HCT116 (cell line): ENCODE data around the gene RAB3GAP2. TPM values are rescaled to one million over a fixed set of nuclear protein-coding genes. Genes with fewer than 3 reads are reported as not detected.

Source experiments
- ATAC-seq: fragments of 200-7000 bp; cut with Tn5 transposase; 2 replicates; pipeline ENCODE4 v1.9.1; 2020; ENCODE audit warnings: mild to moderate bottlenecking, moderate library complexity
- BruUV-seq: library from RNA; stranded (reverse); fragments of 400-500 nt; replicated peaks from 2 replicates; lab custom pipeline; 2021; lab: Mats Ljungman, UMichigan
- CTCF ChIA-PET: fragments of 300-600 bp; sonication (Branson Sonifier 250); formaldehyde crosslinking; loops from one replicate; lab custom pipeline; 2021; ENCODE audit warnings: antibody characterized with exemption; lab: Charles Lee
- POLR2A ChIA-PET: fragments of 300-600, 350-600 bp; sonication (Branson Sonifier 250); formaldehyde crosslinking; loops from one replicate; lab custom pipeline; 2021; ENCODE audit warnings: antibody characterized with exemption; lab: Charles Lee
- RAD21 ChIA-PET, 2 experiments: fragments of 300-600 bp; sonication (Branson Sonifier 250); formaldehyde crosslinking; loops; one replicate each; lab custom pipeline; 2023; ENCODE audit warnings: low total read pairs in 2 of 2; ENCODE audit not compliant: uncharacterized antibody in 2 of 2, unreplicated experiment in 2 of 2, low non-redundant PET in 1 of 2; lab: Charles Lee
- DNase-seq: peaks from one replicate; pipeline ENCODE4 v3.0.0-alpha.2; 2010; ENCODE audit warnings: low read depth, low spot score
- H2AFZ ChIP-seq: fragments of 200-600 bp; shearing (Covaris generic), sonication (generic); 2 replicates; pipeline ENCODE4 v1.6.1; 2017; ENCODE audit warnings: low read depth, mixed run types, mixed read lengths, antibody characterized with exemption, low read length; ENCODE audit not compliant: poor library complexity, severe bottlenecking
- H3K27ac ChIP-seq: 2 replicates; pipeline ENCODE4 v1.5.1; 2012; ENCODE audit warnings: low read depth, low read length
- H3K27me3 ChIP-seq: fragments of 200-600 bp; sonication (generic); 2 replicates; pipeline ENCODE4 v1.6.1; 2016; ENCODE audit warnings: mixed run types, low read length, mixed read lengths; ENCODE audit not compliant: insufficient read depth
- H3K36me3 ChIP-seq, 2 experiments: fragments of 200-500 bp in 1 of 2; fragments of 200-600 bp in 1 of 2; sonication (Bioruptor generic) in 1 of 2; sonication (generic) in 1 of 2; 2 replicates each; pipeline versions ENCODE4 v1.5.1 to v1.6.1; 2014 to 2016; ENCODE audit warnings: low read length in 2 of 2, inconsistent platforms in 1 of 2, mixed read lengths in 1 of 2, mixed run types in 1 of 2; ENCODE audit not compliant: insufficient read depth in 2 of 2, control insufficient read depth in 1 of 2
- H3K4me1 ChIP-seq, 2 experiments: fragments of 200-600 bp in 1 of 2; sonication (generic) in 1 of 2; 2 replicates each; pipeline versions ENCODE4 v1.5.1 to v1.6.1; 2012 to 2017; ENCODE audit warnings: low read length in 2 of 2, inconsistent platforms in 1 of 2, mild to moderate bottlenecking in 1 of 2, mixed read lengths in 1 of 2, mixed run types in 1 of 2, moderate library complexity in 1 of 2; ENCODE audit not compliant: insufficient read depth in 2 of 2, control insufficient read depth in 1 of 2
- H3K4me2 ChIP-seq: fragments of 200-600 bp; sonication (generic); 2 replicates; pipeline ENCODE4 v1.6.1; 2017; ENCODE audit warnings: mixed run types, low read length, mixed read lengths
- H3K4me3 ChIP-seq, 2 experiments: fragments of 200-600 bp in 1 of 2; sonication (generic) in 1 of 2; replicated peaks in 1 of 2; 2 replicates each; pipeline ENCODE4 v1.5.1; 2011 to 2016; ENCODE audit warnings: low read length in 2 of 2, control low read depth in 1 of 2, low read depth in 1 of 2, mild to moderate bottlenecking in 1 of 2, mixed read lengths in 1 of 2, mixed run types in 1 of 2
- H3K79me2 ChIP-seq: fragments of 200-600 bp; sonication (generic); 2 replicates; pipeline ENCODE4 v1.6.1; 2017; ENCODE audit warnings: mild to moderate bottlenecking, mixed run types, low read length, moderate library complexity, mixed read lengths; ENCODE audit not compliant: insufficient read depth
- H3K9ac ChIP-seq: fragments of 200-600 bp; sonication (generic); 2 replicates; pipeline ENCODE4 v1.6.1; 2016; ENCODE audit warnings: low read length, mixed read lengths
- H3K9me2 ChIP-seq: fragments of 200-600 bp; sonication (generic), shearing (Covaris generic); 2 replicates; pipeline ENCODE4 v1.6.1; 2017; ENCODE audit warnings: mixed run types, mild to moderate bottlenecking, moderate library complexity; ENCODE audit not compliant: insufficient read depth
- H3K9me3 ChIP-seq, 2 experiments: fragments of 200-500 bp in 1 of 2; fragments of 200-600 bp in 1 of 2; sonication (Bioruptor generic) in 1 of 2; sonication (generic) in 1 of 2; 2 replicates each; pipeline ENCODE4 v1.6.1; 2014 to 2017; ENCODE audit warnings: low read length in 2 of 2, mixed read lengths in 2 of 2, inconsistent platforms in 1 of 2, low read depth in 1 of 2, mild to moderate bottlenecking in 1 of 2, mixed run types in 1 of 2, moderate library complexity in 1 of 2; ENCODE audit not compliant: control insufficient read depth in 1 of 2, insufficient read depth in 1 of 2
- H4K20me1 ChIP-seq: fragments of 200-600 bp; sonication (generic), shearing (Covaris generic); 2 replicates; pipeline ENCODE4 v1.6.1; 2017; ENCODE audit warnings: mixed run types, mild to moderate bottlenecking, moderate library complexity; ENCODE audit not compliant: insufficient read depth
- CBX3 ChIP-seq: IDR thresholded peaks from 2 replicates; pipeline ENCODE4 v1.6.1; 2012; ENCODE audit warnings: low read depth
- EGR1 ChIP-seq: IDR thresholded peaks from 2 replicates; pipeline ENCODE4 v1.6.1; 2012; ENCODE audit warnings: low read depth
- EZH2 ChIP-seq: fragments of 200-600 bp; sonication (generic); IDR thresholded peaks from 2 replicates; pipeline ENCODE4 v1.6.1; 2017; ENCODE audit warnings: antibody characterized with exemption, mixed run types
- EZH2phosphoT487 ChIP-seq: fragments of 200-600 bp; IDR thresholded peaks from 2 replicates; pipeline ENCODE4 v1.6.1; 2018; ENCODE audit warnings: antibody characterized with exemption, borderline replicate concordance
- POLR2A ChIP-seq: IDR thresholded peaks from 2 replicates; pipeline ENCODE4 v1.7.0; 2011; ENCODE audit warnings: borderline replicate concordance; ENCODE audit not compliant: insufficient read depth, insufficient read length; ENCODE audit errors: extremely low read depth
- RAD21 ChIP-seq: IDR thresholded peaks from 2 replicates; pipeline ENCODE4 v1.6.1; 2012; ENCODE audit warnings: low read depth, mild to moderate bottlenecking
- SIN3A ChIP-seq: IDR thresholded peaks from 2 replicates; pipeline ENCODE4 v1.6.1; 2012; ENCODE audit warnings: low read depth
- SP1 ChIP-seq: IDR thresholded peaks from 2 replicates; pipeline ENCODE4 v1.6.1; 2012; ENCODE audit warnings: low read depth
- ZFX ChIP-seq: fragments of 450-650 bp; IDR thresholded peaks from 2 replicates; pipeline ENCODE4 v1.6.1; 2017
- intact Hi-C: fragments of 100-400 bp; cut with micrococcal nuclease; formaldehyde crosslinking; loops from 2 replicates; pipeline ENCODE4 v1.10.0; 2022
- total RNA-seq: library from RNA; stranded (reverse); gene quantifications from one replicate; pipeline ENCODE4 v1.2.1, GENCODE V29; 2021; ENCODE audit not compliant: unreplicated experiment
- TF ChIP-seq, protein P1 (sequence below): IDR thresholded peaks from 2 replicates; pipeline ENCODE4 v1.6.1; 2012; ENCODE audit warnings: low read depth
- TF ChIP-seq, protein P2 (sequence below): IDR thresholded peaks from 2 replicates; pipeline ENCODE4 v1.6.1; 2012
- TF ChIP-seq, protein P3 (sequence below): IDR thresholded peaks from 2 replicates; pipeline ENCODE4 v1.6.1; 2011; ENCODE audit warnings: mild to moderate bottlenecking, low read length, moderate library complexity; ENCODE audit not compliant: insufficient replicate concordance; ENCODE audit errors: extremely low read depth

Gene RAB3GAP2
- total RNA-seq, 1 experiment from 2014 or later: 32.5 TPM

DNA sequence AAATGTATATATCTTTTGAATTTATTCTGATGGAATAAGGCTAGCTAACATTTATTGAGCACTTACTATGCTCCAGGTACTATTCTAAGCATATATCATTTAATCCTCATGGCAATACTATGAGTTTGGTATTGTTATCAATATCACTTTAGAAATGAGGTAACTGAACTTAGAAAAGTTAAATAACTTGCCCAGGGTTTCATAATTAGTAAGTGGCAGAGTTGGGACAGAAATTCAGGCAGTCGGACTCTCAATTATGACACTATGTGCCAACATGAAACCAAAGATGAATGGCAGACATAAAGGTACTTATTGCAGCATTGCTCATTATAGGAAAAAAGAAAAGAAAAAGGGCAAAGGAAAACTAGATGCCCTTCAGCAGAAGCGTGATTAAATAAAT is 48.2 kb downstream of the RAB3GAP2 start:
- intact Hi-C loops: no loop called here
- H4K20me1 ChIP-seq: no peaks in the 10 kb centered on the region
- ChIA-PET POLR2A (no interaction called here), RAD21 (interaction anchor here in 1 of 2 experiments (0.7 kb wide), 1 partner anchor 36 kb away, joined by 4 read pairs; no protein-coding TSS in a partner anchor), CTCF (no interaction called here)
- H3K4me2 ChIP-seq: no peak overlapping the region
- H3K9me2 ChIP-seq: no peaks in the 10 kb centered on the region
- H3K4me3 ChIP-seq: no peak overlapping the region
- no peaks in the 10 kb centered on the region for H3K9me3 ChIP-seq
- H3K4me1 ChIP-seq: no peaks in the 10 kb centered on the region
- H3K27ac ChIP-seq: no peak overlapping the region
- no peaks in the 10 kb centered on the region for H3K36me3 ChIP-seq
- no peak overlapping the region for H3K9ac ChIP-seq
- no TSS peak for BruUV-seq
- DNase-seq (no peak), ATAC-seq (no peak)
- TF ChIP-seq EGR1 (no peak), EZH2 (no peak), POLR2A (no peak), CBX3 (no peak), EZH2phosphoT487 (no peak), RAD21 (no peak), ZFX (no peak), SIN3A (no peak), SP1 (no peak)
- TF ChIP-seq, protein P1, sequence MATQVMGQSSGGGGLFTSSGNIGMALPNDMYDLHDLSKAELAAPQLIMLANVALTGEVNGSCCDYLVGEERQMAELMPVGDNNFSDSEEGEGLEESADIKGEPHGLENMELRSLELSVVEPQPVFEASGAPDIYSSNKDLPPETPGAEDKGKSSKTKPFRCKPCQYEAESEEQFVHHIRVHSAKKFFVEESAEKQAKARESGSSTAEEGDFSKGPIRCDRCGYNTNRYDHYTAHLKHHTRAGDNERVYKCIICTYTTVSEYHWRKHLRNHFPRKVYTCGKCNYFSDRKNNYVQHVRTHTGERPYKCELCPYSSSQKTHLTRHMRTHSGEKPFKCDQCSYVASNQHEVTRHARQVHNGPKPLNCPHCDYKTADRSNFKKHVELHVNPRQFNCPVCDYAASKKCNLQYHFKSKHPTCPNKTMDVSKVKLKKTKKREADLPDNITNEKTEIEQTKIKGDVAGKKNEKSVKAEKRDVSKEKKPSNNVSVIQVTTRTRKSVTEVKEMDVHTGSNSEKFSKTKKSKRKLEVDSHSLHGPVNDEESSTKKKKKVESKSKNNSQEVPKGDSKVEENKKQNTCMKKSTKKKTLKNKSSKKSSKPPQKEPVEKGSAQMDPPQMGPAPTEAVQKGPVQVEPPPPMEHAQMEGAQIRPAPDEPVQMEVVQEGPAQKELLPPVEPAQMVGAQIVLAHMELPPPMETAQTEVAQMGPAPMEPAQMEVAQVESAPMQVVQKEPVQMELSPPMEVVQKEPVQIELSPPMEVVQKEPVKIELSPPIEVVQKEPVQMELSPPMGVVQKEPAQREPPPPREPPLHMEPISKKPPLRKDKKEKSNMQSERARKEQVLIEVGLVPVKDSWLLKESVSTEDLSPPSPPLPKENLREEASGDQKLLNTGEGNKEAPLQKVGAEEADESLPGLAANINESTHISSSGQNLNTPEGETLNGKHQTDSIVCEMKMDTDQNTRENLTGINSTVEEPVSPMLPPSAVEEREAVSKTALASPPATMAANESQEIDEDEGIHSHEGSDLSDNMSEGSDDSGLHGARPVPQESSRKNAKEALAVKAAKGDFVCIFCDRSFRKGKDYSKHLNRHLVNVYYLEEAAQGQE: no peak
- TF ChIP-seq, protein P2, sequence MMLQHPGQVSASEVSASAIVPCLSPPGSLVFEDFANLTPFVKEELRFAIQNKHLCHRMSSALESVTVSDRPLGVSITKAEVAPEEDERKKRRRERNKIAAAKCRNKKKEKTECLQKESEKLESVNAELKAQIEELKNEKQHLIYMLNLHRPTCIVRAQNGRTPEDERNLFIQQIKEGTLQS: no peak
- TF ChIP-seq, protein P3, sequence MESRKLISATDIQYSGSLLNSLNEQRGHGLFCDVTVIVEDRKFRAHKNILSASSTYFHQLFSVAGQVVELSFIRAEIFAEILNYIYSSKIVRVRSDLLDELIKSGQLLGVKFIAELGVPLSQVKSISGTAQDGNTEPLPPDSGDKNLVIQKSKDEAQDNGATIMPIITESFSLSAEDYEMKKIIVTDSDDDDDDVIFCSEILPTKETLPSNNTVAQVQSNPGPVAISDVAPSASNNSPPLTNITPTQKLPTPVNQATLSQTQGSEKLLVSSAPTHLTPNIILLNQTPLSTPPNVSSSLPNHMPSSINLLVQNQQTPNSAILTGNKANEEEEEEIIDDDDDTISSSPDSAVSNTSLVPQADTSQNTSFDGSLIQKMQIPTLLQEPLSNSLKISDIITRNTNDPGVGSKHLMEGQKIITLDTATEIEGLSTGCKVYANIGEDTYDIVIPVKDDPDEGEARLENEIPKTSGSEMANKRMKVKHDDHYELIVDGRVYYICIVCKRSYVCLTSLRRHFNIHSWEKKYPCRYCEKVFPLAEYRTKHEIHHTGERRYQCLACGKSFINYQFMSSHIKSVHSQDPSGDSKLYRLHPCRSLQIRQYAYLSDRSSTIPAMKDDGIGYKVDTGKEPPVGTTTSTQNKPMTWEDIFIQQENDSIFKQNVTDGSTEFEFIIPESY: no peak
- H3K79me2 ChIP-seq: peaks cover 44% of the 10 kb centered on the region
- no peaks in the 10 kb centered on the region for H3K27me3 ChIP-seq
- H2AFZ ChIP-seq: no peak overlapping the region
